Prostate gland (tissue), 2 donors: Measurements from ENCODE around the gene RIPOR1.

Source experiments
- POLR2A ChIP-seq: fragments of 450-650 bp; IDR thresholded peaks from one replicate; pipeline ENCODE4 v1.6.1; 2016; ENCODE audit warnings: antibody characterized with exemption, mild to moderate bottlenecking
- TF ChIP-seq, protein P1 (sequence below), 4 experiments: fragments of 200-600 bp in 2 of 4; fragments of 450-650 bp in 2 of 4; sonication (generic) in 2 of 4; IDR thresholded peaks; 1 replicate in 3 of 4; 2 replicates in 1 of 4; pipeline ENCODE4 v1.5.1; 2016 to 2019; ENCODE audit warnings: antibody characterized with exemption in 4 of 4, mild to moderate bottlenecking in 2 of 4, moderate library complexity in 2 of 4

DNA sequence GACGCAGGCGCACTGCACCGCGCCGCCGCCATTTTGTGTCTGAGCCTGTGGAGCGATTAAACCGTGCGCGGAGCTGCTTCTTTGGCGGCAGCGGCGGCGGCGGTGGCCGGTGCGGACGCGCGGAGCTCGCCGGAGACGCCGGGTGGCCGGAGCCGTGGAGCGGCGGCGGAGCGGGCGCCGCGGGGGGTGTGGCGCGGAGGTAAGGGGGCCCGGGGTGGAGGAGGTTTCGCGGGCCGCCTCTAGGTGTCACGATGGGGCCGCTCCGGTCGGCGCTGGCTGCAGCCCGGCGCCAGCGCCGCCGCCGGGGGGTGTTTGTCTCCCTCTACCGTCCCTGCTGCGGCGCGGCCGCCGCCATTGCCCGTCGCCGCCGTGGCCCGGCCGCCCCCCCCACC, 33.9 kb downstream of the RIPOR1 start, which contains the start of gene CTCF:
- TF ChIP-seq, protein P1, sequence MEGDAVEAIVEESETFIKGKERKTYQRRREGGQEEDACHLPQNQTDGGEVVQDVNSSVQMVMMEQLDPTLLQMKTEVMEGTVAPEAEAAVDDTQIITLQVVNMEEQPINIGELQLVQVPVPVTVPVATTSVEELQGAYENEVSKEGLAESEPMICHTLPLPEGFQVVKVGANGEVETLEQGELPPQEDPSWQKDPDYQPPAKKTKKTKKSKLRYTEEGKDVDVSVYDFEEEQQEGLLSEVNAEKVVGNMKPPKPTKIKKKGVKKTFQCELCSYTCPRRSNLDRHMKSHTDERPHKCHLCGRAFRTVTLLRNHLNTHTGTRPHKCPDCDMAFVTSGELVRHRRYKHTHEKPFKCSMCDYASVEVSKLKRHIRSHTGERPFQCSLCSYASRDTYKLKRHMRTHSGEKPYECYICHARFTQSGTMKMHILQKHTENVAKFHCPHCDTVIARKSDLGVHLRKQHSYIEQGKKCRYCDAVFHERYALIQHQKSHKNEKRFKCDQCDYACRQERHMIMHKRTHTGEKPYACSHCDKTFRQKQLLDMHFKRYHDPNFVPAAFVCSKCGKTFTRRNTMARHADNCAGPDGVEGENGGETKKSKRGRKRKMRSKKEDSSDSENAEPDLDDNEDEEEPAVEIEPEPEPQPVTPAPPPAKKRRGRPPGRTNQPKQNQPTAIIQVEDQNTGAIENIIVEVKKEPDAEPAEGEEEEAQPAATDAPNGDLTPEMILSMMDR (IDR thresholded peaks at IDR 0.05), result peak; percentile 56 to 92 (median 72)
- TF ChIP-seq POLR2A, result peak; percentile 18
